Measurements from ENCODE around the gene PLXNA4. TPM values are rescaled to one million over a fixed set of nuclear protein-coding genes. Genes with fewer than 3 reads are reported as not detected.

PLXNA4 gene
- total and polyA plus RNA-seq, 3 experiments from 2014 or later: 0.02 to 0.05 TPM; not detected in 1

- no peak overlapping the region for H3K4me3 Mint-ChIP-seq
- no peak overlapping the region for H3K4me3 ChIP-seq (ENCODE audit: low read length)
Observed at GRCh38 chr7:132122901-132123300, 453.4 kb downstream of the PLXNA4 start.

GRCh38 chr7:132121987-132122386, 454.3 kb downstream of the PLXNA4 start:
- no peaks in the 10 kb centered on the region for H3K9me3 ChIP-seq (ENCODE audit: low read length)
- DNase-seq: no peak
- H3K36me3 ChIP-seq (ENCODE audit: insufficient read depth, low read length): no peaks in the 10 kb centered on the region
- H3K27ac ChIP-seq (ENCODE audit: low read depth, low read length): no peak overlapping the region
- Mint-ChIP-seq H3K27ac (no peak overlapping the region), H3K4me3 (no peak overlapping the region), H3K4me1 (no peaks in the 10 kb centered on the region), H3K36me3 (no peaks in the 10 kb centered on the region), H3K9me3 (peaks cover 0 to 2% (median 0%) of the 10 kb centered on the region in 5 donors), H3K27me3 (peaks cover 7 to 14% of the 10 kb centered on the region in 2 donors)
- no peaks in the 10 kb centered on the region for H3K27me3 ChIP-seq (ENCODE audit: insufficient read depth, low read length, poor library complexity, severe bottlenecking)
- CTCF ChIA-PET: no interaction called here
- no peaks in the 10 kb centered on the region for H3K4me1 ChIP-seq (ENCODE audit: insufficient read depth, low read length)
- no peak overlapping the region for H3K4me3 ChIP-seq (ENCODE audit: low read length)
- POLR2A ChIA-PET: no interaction called here

More at GRCh38 chr7:132122901-132123300, 453.4 kb downstream of the PLXNA4 start:
- DNase-seq: no peak
- Histone ChIP-seq H3K4me1 (ENCODE audit: insufficient read depth, low read length) (no peaks in the 10 kb centered on the region), H3K27me3 (ENCODE audit: insufficient read depth, low read length, poor library complexity, severe bottlenecking) (no peaks in the 10 kb centered on the region), H3K27ac (ENCODE audit: low read depth, low read length) (no peak overlapping the region), H3K9me3 (ENCODE audit: low read length) (no peaks in the 10 kb centered on the region), H3K36me3 (ENCODE audit: insufficient read depth, low read length) (no peaks in the 10 kb centered on the region)
- peaks cover 7 to 14% of the 10 kb centered on the region in 2 donors for H3K27me3 Mint-ChIP-seq
- H3K9me3 Mint-ChIP-seq: peaks cover 0 to 2% (median 0%) of the 10 kb centered on the region in 5 donors
- no peak overlapping the region for H3K27ac Mint-ChIP-seq
- H3K4me1 Mint-ChIP-seq: no peaks in the 10 kb centered on the region
- POLR2A ChIA-PET: no interaction called here
- CTCF ChIA-PET: no interaction called here
- H3K36me3 Mint-ChIP-seq: no peaks in the 10 kb centered on the region

- no peak overlapping the region for H3K27ac Mint-ChIP-seq
- no peaks in the 10 kb centered on the region for H3K4me1 Mint-ChIP-seq
- H3K9me3 Mint-ChIP-seq: peaks cover 0 to 2% (median 0%) of the 10 kb centered on the region in 5 donors
- no peaks in the 10 kb centered on the region for H3K9me3 ChIP-seq (ENCODE audit: low read length)
- DNase-seq: no peak
- peaks cover 9 to 15% of the 10 kb centered on the region in 2 donors for H3K27me3 Mint-ChIP-seq
- H3K27me3 ChIP-seq (ENCODE audit: insufficient read depth, low read length, poor library complexity, severe bottlenecking): no peaks in the 10 kb centered on the region
- CTCF ChIA-PET: no interaction called here
- H3K4me1 ChIP-seq (ENCODE audit: insufficient read depth, low read length): no peaks in the 10 kb centered on the region
- POLR2A ChIA-PET: no interaction called here
- no peak overlapping the region for H3K4me3 Mint-ChIP-seq
- no peaks in the 10 kb centered on the region for H3K36me3 Mint-ChIP-seq
- H3K27ac ChIP-seq (ENCODE audit: low read depth, low read length): no peak overlapping the region
- no peaks in the 10 kb centered on the region for H3K36me3 ChIP-seq (ENCODE audit: insufficient read depth, low read length)
- H3K4me3 ChIP-seq (ENCODE audit: low read length): no peak overlapping the region
Observed at GRCh38 chr7:132118641-132119040, 457.6 kb downstream of the PLXNA4 start.

DNA sequence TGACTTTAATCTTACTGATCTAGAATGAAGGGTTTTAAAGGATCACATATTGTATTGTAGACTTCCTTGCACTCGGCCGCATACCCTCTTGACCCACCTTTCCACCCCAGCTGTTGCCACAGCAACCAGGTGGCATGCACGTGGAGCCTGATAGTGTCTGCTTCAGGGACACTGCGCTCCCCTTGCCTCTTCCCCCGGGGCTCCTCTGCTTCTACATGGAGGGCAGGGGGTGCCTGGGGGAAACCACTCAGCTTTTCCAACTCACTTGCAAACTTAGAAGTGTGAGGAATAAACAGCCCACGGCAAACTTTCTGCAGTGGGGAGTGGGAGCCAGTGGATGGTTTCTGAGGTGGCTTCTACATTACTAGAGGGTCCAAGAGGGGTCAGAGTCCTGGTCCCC, 458.6 kb downstream of the PLXNA4 start:
- Mint-ChIP-seq H3K4me1 (no peaks in the 10 kb centered on the region), H3K9me3 (peaks cover 0 to 2% (median 0%) of the 10 kb centered on the region in 5 donors), H3K36me3 (no peaks in the 10 kb centered on the region), H3K27ac (no peak overlapping the region), H3K4me3 (no peak overlapping the region), H3K27me3 (peaks cover 9 to 14% of the 10 kb centered on the region in 2 donors)
- Histone ChIP-seq H3K36me3 (ENCODE audit: insufficient read depth, low read length) (no peaks in the 10 kb centered on the region), H3K27me3 (ENCODE audit: insufficient read depth, low read length, poor library complexity, severe bottlenecking) (no peaks in the 10 kb centered on the region), H3K27ac (ENCODE audit: low read depth, low read length) (no peak overlapping the region), H3K9me3 (ENCODE audit: low read length) (no peaks in the 10 kb centered on the region), H3K4me3 (ENCODE audit: low read length) (no peak overlapping the region), H3K4me1 (ENCODE audit: insufficient read depth, low read length) (no peaks in the 10 kb centered on the region)
- ChIA-PET POLR2A (no interaction called here), CTCF (no interaction called here)
- no peak for DNase-seq

- Mint-ChIP-seq H3K9me3 (no peaks in the 10 kb centered on the region), H3K4me1 (no peaks in the 10 kb centered on the region), H3K36me3 (no peaks in the 10 kb centered on the region), H3K4me3 (no peak overlapping the region), H3K27ac (no peak overlapping the region), H3K27me3 (peaks cover 9 to 14% of the 10 kb centered on the region in 2 donors)
- H3K4me3 ChIP-seq (ENCODE audit: low read length): no peak overlapping the region
- POLR2A ChIA-PET: no interaction called here
- CTCF ChIA-PET: no interaction called here
- H3K9me3 ChIP-seq (ENCODE audit: low read length): no peaks in the 10 kb centered on the region
- H3K36me3 ChIP-seq (ENCODE audit: insufficient read depth, low read length): no peaks in the 10 kb centered on the region
- no peaks in the 10 kb centered on the region for H3K4me1 ChIP-seq (ENCODE audit: insufficient read depth, low read length)
- no peak overlapping the region for H3K27ac ChIP-seq (ENCODE audit: low read depth, low read length)
- DNase-seq: no peak
- no peaks in the 10 kb centered on the region for H3K27me3 ChIP-seq (ENCODE audit: insufficient read depth, low read length, poor library complexity, severe bottlenecking)
Observed at GRCh38 chr7:132117181-132117580, 459.1 kb downstream of the PLXNA4 start.

GRCh38 chr7:132116369-132116768, 459.9 kb downstream of the PLXNA4 start:
- Histone ChIP-seq H3K4me1 (ENCODE audit: insufficient read depth, low read length) (no peaks in the 10 kb centered on the region), H3K36me3 (ENCODE audit: insufficient read depth, low read length) (no peaks in the 10 kb centered on the region), H3K9me3 (ENCODE audit: low read length) (no peaks in the 10 kb centered on the region), H3K27ac (ENCODE audit: low read depth, low read length) (no peak overlapping the region), H3K4me3 (ENCODE audit: low read length) (no peak overlapping the region), H3K27me3 (ENCODE audit: insufficient read depth, low read length, poor library complexity, severe bottlenecking) (no peaks in the 10 kb centered on the region)
- Mint-ChIP-seq H3K27me3 (peaks cover 3 to 14% of the 10 kb centered on the region in 2 donors), H3K27ac (no peak overlapping the region), H3K4me1 (no peaks in the 10 kb centered on the region), H3K36me3 (no peaks in the 10 kb centered on the region), H3K4me3 (no peak overlapping the region), H3K9me3 (no peaks in the 10 kb centered on the region)
- POLR2A ChIA-PET: no interaction called here
- no peak for DNase-seq
- CTCF ChIA-PET: no interaction called here

- H3K4me1 Mint-ChIP-seq: no peaks in the 10 kb centered on the region
- no peaks in the 10 kb centered on the region for H3K4me1 ChIP-seq (ENCODE audit: insufficient read depth, low read length)
- H3K27me3 ChIP-seq (ENCODE audit: insufficient read depth, low read length, poor library complexity, severe bottlenecking): no peaks in the 10 kb centered on the region
- no peaks in the 10 kb centered on the region for H3K9me3 Mint-ChIP-seq
- no peak overlapping the region for H3K27ac Mint-ChIP-seq
- H3K4me3 Mint-ChIP-seq: no peak overlapping the region
- ChIA-PET CTCF (no interaction called here), POLR2A (no interaction called here)
- no peak overlapping the region for H3K4me3 ChIP-seq (ENCODE audit: low read length)
- H3K36me3 Mint-ChIP-seq: no peaks in the 10 kb centered on the region
- H3K9me3 ChIP-seq (ENCODE audit: low read length): no peaks in the 10 kb centered on the region
- H3K36me3 ChIP-seq (ENCODE audit: insufficient read depth, low read length): no peaks in the 10 kb centered on the region
- peaks cover 3 to 14% of the 10 kb centered on the region in 2 donors for H3K27me3 Mint-ChIP-seq
- DNase-seq: no peak
- no peak overlapping the region for H3K27ac ChIP-seq (ENCODE audit: low read depth, low read length)
Observed at GRCh38 chr7:132115758-132116157, 460.5 kb downstream of the PLXNA4 start.

DNA sequence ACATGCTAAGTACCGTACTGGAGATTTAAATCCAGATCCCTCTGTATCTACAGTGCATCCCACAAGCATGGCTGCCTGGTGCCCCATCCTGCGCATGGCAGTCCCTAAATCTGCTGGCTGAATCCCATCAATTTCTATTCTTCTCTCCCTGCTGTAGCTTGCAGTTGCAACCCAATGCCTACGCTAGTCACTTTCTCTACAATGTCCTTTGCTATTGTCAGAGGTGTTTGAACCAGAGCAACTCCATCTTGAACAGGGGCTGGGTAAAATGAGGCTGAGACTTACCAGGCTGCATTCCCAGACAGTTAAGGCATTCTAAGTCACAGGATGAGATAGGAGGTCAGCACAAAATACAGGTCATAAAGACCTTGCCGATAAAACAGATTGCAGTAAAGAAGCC, 461.2 kb downstream of the PLXNA4 start:
- ChIA-PET CTCF (no interaction called here), POLR2A (no interaction called here)
- H3K4me3 Mint-ChIP-seq: no peak overlapping the region
- H3K36me3 ChIP-seq (ENCODE audit: insufficient read depth, low read length): no peaks in the 10 kb centered on the region
- H3K27me3 ChIP-seq (ENCODE audit: insufficient read depth, low read length, poor library complexity, severe bottlenecking): no peaks in the 10 kb centered on the region
- no peaks in the 10 kb centered on the region for H3K4me1 ChIP-seq (ENCODE audit: insufficient read depth, low read length)
- H3K9me3 ChIP-seq (ENCODE audit: low read length): no peaks in the 10 kb centered on the region
- H3K27ac Mint-ChIP-seq: no peak overlapping the region
- H3K27me3 Mint-ChIP-seq: peaks cover 3 to 12% of the 10 kb centered on the region in 2 donors
- H3K4me1 Mint-ChIP-seq: no peaks in the 10 kb centered on the region
- no peaks in the 10 kb centered on the region for H3K36me3 Mint-ChIP-seq
- H3K4me3 ChIP-seq (ENCODE audit: low read length): no peak overlapping the region
- no peak for DNase-seq
- no peaks in the 10 kb centered on the region for H3K9me3 Mint-ChIP-seq
- H3K27ac ChIP-seq (ENCODE audit: low read depth, low read length): no peak overlapping the region

- Mint-ChIP-seq H3K4me3 (no peak overlapping the region), H3K9me3 (no peaks in the 10 kb centered on the region), H3K27ac (no peak overlapping the region), H3K4me1 (no peaks in the 10 kb centered on the region), H3K27me3 (peaks cover 3 to 12% of the 10 kb centered on the region in 2 donors), H3K36me3 (no peaks in the 10 kb centered on the region)
- CTCF ChIA-PET: no interaction called here
- Histone ChIP-seq H3K4me3 (ENCODE audit: low read length) (no peak overlapping the region), H3K9me3 (ENCODE audit: low read length) (no peaks in the 10 kb centered on the region), H3K36me3 (ENCODE audit: insufficient read depth, low read length) (no peaks in the 10 kb centered on the region), H3K27ac (ENCODE audit: low read depth, low read length) (no peak overlapping the region), H3K27me3 (ENCODE audit: insufficient read depth, low read length, poor library complexity, severe bottlenecking) (no peaks in the 10 kb centered on the region), H3K4me1 (ENCODE audit: insufficient read depth, low read length) (no peaks in the 10 kb centered on the region)
- no peak for DNase-seq
- POLR2A ChIA-PET: no interaction called here
Observed at GRCh38 chr7:132114411-132114810, 461.9 kb downstream of the PLXNA4 start.

Data from CD8-positive, alpha-beta memory T cell (primary cell).